A172 (cell line): ENCODE results near the gene KRTAP10-5. TPM values are rescaled to one million over a fixed set of nuclear protein-coding genes. Genes with fewer than 3 reads are reported as not detected.
"Not testable (repeated sequence)": the region's sequence is repeated elsewhere in the genome, so short reads cannot be mapped to it uniquely, and the experiment has no call there.

Source experiments
- DNase-seq: peaks from one replicate; pipeline ENCODE4 v3.0.0-alpha.2; 2015; ENCODE audit warnings: low spot score
- total RNA-seq: library from RNA; depleted of rRNA; stranded (reverse); fragments of >200 nt; shearing (Covaris generic); gene quantifications from 2 replicates; pipeline ENCODE4 v1.2.3, GENCODE V29; 2014

KRTAP10-5 gene
- total RNA-seq, 1 experiment from 2014 or later = not detected

DNA sequence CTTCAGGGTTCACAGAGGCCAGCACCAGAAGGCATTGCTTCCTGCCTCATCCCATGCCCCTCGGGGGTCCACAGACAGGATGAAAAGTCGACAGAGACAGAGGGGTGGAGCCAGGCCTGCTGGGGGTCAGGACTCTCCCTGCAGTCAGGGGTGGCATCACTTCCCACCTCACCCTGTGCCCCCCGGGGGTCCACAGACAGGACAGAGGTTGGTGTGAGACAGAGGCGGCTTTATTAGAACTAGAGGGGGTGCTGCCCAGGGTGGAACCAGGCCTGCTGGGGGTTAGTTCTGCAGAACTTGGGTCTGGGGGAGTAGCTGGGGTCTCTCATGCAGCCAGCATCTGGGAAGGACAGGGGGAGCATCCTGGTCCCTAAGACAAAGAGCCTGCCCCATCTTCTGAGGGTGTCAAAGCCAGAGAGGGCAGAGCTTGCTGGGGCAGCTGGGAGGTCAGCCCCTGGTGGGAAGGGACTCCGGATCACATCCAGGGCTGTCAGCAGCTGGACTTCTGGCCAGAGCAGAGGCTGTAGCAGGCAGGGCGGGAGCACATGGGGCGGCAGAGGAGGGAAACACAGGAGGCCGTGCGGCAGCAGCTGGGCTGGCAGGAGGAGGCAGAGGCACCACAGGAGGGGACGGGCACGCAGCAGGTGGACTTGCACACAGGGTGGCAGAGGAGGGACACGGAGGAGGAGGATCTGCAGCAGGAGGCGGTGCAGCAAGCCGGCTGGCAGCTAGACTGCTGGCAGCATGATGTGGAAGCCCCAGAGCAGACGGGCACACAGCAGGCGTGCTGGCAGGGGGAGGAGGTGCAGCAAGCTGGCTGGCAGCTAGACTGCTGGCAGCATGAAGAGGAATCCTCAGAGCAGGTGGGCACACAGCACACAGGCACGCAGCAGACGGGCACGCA lies 10.7 kb upstream of the KRTAP10-5 start:
- DNase-seq = not testable (repeated sequence)

DNA sequence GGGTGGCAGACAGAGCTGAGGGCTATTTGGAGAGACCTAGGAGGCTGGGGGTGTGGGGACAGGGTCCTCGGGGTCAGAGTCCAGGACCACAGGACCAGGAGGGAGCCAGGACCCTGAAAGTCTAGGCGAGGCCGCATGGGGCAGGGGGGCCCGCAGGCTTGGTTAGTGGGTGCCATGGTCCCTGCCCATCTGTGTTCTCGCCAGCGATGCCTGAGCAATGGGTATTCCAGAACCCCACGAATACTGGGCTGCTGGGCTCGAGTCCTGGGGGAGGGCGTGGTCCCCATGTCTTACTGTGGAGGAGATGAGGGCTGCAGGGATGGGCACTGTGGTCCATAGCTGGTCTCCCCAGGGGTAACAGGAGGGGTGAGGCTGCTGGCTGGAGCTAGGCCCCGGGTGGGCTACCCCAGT lies 9.9 kb upstream of the KRTAP10-5 start:
- DNase-seq = no peak

DNA sequence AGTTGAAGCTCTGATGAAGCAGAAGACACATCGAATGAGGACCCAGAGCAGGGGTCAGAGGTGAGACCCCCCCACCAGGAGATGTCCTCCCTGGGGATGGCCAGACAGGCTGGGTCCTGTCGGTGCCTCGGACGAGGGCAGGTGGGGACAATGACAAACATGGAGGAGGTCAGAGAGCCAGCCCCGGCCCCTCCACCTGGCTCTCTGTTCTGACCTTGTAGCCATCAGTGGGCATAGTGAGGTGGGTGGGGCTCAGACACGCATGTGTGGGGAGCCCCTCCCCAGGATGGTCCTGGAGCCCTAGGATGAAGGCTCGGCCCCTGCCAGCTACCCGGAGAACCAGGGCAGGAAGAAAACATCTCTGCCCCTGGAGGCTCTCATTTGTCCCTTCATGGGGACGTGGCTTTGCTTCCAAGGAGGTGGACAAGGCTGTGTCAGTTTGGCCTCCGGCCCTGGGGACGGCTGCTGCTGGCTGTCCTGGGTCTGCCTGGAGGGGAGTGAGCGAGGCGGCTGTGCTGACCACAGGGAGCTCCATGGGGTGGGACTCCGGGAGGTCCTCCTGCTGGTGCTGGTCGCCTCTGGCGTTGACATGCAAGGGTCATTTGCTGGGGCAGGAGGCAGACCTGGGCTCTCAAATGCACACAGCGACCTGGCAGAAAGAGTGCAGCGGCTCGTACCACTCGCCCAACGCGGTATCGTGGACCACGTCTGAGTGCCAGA lies 9.3 kb upstream of the KRTAP10-5 start:
- DNase-seq = no peak

DNA sequence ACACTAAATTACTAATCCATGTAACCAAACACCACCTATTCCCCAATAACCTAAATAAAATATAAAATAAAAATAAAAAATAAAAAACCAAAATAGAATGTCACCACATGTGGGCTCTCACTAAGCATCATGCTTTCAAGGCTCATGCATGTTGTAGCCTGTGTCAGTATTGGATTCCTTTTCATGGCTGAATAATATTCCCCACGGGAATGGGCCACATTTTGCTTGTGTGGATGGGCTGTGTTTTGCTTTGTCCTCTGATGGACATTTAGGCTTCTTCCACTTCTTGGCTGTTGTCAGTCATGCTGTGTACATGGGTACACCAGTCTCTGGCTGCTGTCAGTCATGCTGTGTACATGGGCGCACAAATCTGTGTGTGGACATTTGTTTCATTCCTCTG lies 8.7 kb upstream of the KRTAP10-5 start:
- DNase-seq = no peak

DNA sequence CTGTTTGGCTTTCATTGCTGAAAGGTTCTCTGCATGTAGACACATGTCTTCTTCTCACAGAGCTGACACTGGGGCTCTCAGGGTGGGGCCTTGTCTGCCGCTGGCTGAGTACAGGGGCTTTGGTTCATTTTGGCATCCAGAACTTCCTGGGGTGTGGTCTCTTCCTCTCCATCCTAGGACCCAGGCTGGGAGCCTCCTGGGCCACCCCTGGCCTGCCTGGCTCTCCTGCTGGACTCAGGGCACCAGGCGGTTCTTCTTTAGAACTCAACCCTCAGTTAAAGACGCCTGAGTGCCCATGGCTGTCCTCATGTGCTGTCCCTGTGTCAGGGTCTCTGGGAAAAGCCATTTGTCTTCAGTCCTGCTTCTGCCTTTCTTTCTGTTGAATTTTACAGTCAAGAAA lies 5.5 kb upstream of the KRTAP10-5 start:
- no peak for DNase-seq

DNA sequence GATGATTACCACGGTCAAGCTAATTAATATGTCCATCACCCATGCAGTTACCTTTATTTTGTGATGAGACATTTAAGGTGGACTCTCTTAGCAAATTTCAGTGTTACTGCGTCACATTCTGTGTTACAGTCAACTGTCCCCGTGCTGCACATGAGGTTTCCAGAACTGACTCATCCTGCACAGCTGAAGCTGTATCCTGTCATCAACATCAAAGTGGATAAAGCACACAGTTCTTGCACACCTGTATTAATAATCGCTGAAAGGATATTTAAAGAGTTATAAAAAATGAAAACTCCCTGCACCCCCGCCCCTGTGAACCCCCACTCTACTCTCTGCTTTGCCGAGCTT lies 3.4 kb upstream of the KRTAP10-5 start:
- DNase-seq = no peak

DNA sequence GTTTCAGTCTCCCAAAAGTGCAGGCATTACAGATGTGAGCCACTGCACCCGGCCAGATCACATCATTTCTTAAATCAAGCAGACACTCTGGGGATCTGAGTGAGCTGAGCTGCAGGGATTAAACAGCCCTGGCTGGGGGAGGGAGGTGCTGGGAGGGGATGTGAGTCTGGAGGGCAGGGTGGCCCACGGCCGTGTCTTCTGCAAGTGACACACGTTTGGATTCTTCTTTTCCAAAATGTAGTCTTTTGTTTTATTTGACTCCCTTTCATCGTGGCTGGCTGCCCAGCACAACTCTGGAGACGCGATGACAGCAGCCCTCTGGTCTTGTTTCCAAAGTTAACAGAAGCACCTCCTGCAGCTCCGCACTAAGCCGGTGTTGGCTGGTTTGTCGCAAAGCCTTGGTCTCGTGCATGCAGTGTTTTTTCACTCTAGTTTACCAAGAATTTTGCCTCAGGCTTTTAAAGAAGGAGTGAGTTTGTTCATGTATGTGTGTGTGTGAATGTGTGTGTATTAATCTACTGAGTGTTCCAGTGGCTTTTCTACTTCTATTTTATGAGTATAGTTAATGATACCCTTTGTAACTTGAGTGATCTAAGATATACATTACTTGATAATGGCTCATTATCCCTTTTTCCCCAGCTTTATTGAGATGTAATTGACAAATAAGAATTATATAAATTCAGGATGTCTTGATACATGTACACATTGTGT lies 2.8 kb upstream of the KRTAP10-5 start:
- no peak for DNase-seq

DNA sequence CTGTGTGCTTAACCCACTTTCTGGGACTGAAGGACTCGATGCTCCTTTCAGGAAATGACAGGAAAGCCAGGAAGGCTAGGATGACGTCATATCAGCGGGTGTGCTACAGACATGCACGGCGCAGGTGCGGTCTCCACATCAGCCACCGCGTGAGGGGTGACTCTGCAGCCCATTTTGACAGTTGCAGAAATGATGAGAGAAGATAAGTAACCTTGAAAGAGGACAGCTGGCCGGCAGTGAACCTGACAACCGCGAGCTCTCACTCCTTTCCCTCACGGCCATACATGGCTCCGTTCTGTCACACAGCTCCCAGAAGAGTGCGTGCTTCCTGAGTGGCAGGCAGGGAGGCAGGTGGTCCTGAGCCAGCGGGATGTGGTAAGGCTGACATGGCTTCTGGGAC lies 1.7 kb upstream of the KRTAP10-5 start:
- DNase-seq = peak; percentile 7

DNA sequence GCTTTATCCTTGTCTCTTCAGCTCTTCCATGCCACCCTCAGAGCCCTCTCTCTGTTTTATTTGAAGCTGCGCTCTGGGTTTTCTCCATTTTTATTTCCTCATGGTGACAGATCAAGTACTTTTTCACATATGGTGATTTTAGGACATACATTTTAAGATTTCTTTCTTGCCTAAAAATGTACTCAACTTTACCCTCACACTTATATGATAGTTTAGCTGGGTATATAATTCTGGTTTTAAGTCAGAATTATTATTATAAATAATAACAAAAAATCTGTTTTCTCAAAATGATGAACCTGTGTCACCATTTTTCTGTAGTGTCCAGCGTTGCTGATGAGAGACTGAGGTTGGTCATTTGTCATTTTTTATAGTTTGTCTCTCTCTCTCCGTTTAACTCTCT lies 754 bp upstream of the KRTAP10-5 start:
- no peak for DNase-seq

DNA sequence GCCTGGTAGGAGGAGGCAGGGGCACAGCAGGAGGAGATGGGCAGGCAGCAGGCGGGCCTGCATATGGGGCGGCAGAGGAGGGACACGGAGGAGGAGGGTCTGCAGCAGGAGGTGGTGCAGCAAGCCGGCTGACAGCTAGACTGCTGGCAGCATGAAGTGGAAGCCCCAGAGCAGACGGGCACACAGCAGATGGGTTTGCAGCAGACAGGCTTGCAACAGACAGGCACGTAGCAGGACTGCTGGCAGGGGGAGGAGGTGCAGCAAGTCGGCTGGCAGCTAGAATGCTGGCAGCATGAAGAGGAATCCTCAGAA lies 615 bp downstream of the KRTAP10-5 start:
- no peak for DNase-seq

DNA sequence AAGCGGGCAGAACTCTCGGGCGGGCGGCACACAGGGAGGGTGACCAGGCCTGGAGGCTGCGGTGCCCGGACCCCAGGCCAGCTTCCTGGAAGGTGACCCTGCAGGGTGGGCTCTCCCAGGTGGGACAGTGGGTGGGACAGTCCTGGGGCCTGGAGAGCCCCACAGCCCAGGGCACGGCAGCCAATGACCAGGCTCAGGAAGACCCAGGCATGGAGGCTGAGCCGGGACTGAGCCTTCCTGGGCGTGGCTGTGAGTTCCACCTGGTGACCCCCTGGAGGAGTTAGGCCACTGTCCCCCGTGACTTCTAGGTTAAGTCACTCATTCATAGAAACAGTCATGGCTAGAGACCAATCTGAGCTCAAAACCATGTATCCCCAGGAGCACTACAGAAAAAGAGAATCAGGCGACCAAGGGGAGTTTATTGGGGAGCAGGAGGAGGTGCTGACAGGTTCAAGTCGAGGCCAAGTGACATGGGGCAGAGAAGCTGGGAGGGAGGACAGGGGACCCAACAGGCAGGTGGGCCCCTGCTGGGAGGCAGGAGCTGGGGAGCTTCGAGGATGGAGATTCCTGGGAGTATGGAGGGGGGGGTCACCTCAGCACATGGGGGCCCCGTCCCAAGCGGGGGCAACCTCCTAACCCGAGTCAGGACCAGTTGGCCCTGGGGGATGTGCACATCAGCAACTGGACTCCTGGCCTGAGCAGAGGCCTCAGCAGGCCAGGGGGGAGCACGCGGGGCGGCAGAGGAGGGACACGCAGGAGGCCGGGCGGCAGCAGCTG lies 1.2 kb downstream of the KRTAP10-5 start:
- no peak for DNase-seq

DNA sequence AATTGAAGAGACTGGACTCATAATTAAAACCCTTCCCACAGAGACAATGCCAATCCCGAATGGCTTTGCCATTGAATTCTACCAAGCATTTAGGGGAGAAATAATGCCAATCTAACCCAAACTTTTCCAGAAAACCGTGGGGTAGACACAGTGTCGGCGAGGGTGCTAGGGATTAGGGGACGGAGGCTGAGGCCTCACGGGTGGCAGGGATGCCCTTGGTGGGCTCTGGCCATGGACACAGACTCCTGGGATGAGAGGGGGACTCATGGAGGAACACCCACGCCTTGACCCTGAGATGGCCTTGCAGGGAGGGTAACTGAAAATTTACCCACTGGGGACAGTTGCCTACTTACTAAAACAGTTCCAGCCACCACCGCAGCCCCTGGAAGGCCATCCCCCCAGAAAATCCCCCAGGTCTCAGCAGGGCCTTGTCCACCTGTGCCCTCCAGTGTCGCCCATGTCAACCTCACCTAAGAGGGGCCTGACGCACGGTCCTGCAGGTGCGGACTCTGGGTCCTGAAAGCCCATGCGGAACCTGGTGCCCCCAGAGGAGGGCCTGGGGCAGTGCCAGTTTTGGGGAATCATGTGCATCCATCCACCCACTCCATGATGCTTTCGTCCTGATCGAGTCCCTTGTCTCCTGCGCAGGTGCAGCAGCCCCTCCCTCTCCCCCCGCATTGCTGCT lies 1.9 kb downstream of the KRTAP10-5 start:
- DNase-seq = no peak

DNA sequence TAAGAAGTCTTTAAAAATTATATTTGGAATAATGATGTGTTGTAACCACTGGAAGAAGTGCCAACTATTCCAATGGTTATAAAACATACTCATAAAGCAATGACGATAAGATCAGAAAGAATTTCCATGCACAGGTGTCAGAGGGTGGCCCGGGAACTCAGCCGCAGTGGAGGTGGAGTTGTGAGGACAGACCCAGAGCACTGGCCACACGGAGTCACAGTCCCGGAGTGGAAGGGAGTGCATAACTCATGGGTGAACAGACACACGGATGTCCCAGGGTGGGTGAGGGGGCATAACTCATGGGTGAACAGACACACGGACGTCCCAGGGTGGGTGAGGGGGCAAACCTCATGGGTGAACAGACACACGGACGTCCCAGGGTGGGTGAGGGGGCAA lies 4.4 kb downstream of the KRTAP10-5 start:
- no peak for DNase-seq

DNA sequence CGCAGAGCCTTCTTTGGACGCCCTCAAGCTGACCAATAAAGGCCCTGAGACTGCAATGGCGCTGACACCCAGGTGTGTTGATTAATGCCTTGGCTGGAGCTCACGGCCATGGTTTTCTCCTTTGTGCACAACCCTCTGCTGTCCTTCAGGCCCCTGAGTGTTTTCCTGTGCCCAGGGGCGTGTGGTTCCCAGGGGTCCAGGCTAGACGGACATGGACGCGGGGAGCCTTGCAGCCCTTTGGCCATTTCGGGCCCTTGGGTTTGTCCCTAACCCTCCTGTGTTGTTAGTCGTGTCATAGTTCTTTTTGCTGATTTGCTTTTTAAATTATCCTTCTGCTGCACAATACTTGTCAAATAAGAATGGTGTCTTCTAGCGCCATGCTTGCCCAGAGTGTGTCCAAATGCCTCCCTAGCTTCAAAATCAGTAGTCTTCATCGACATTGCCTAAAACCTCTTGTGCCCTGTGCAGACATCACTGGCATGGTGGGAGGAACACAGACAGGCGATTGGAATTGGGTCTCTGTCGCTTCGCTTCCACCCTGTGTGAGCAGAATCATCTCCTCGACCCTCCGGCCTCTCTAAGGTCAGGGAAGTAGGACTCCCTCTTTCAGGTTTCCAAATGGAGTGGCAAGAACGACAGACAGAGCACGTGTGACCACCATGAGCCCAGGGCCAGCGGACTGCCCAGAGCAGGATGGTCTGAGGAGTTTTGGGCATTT lies 4.9 kb downstream of the KRTAP10-5 start:
- DNase-seq = no peak

DNA sequence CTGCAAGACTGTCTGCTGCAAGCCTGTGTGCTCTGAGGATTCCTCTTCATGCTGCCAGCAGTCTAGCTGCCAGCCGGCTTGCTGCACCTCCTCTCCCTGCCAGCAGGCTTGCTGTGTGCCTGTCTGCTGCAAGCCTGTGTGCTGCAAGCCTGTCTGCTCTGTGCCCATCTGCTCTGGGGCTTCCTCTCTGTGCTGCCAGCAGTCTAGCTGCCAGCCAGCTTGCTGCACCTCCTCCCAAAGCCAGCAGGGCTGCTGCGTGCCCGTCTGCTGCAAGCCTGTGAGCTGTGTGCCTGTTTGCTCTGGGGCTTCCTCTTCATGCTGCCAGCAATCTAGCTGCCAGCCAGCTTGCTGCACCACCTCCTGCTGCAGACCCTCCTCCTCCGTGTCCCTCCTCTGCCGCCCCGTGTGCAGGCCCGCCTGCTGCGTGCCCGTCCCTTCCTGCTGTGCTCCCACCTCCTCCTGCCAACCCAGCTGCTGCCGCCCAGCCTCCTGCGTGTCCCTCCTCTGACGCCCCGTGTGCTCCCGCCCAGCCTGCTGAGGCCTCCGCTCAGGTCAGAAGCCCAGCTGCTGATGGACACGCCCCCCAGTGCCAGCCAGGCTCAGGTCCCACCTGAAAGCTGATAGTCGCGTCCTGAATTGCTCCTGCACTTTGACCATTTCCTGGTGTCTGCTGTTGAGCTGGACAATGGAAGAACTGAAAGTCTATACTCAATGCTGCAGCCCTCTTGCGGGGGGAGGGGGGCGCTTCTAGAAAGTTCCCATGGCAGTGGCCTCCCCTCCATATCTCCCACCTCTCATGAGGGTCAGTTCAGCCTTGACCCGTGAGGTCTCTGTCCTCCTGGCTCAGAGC lies 5.7 kb downstream of the KRTAP10-5 start:
- no peak for DNase-seq

DNA sequence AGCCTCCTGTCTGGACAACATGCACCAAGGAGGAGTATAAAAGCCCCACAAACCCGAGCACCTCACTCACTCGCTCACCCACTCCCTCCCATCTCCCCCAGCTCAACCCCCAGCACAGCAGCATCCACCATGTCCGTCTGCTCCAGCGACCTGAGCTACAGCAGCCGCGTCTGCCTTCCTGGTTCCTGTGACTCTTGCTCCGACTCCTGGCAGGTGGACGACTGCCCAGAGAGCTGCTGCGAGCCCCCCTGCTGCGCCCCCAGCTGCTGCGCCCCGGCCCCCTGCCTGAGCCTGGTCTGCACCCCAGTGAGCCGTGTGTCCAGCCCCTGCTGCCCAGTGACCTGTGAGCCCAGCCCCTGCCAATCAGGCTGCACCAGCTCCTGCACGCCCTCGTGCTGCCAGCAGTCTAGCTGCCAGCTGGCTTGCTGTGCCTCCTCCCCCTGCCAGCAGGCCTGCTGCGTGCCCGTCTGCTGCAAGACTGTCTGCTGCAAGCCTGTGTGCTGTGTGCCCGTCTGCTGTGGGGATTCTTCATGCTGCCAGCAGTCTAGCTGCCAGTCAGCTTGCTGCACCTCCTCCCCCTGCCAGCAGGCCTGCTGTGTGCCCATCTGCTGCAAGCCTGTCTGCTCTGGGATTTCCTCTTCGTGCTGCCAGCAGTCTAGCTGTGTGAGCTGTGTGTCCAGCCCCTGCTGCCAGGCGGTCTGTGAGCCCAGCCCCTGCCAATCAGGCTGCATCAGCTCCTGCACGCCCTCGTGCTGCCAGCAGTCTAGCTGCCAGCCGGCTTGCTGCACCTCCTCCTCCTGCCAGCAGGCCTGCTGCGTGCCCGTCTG lies 6.6 kb downstream of the KRTAP10-5 start, which contains the start of gene KRTAP10-4:
Gene KRTAP10-4 (plus strand): TSS at position 100 of the 827 bp plus-strand sequence. CDS start 30 bp downstream, at position 130.
- DNase-seq = not testable (repeated sequence)

DNA sequence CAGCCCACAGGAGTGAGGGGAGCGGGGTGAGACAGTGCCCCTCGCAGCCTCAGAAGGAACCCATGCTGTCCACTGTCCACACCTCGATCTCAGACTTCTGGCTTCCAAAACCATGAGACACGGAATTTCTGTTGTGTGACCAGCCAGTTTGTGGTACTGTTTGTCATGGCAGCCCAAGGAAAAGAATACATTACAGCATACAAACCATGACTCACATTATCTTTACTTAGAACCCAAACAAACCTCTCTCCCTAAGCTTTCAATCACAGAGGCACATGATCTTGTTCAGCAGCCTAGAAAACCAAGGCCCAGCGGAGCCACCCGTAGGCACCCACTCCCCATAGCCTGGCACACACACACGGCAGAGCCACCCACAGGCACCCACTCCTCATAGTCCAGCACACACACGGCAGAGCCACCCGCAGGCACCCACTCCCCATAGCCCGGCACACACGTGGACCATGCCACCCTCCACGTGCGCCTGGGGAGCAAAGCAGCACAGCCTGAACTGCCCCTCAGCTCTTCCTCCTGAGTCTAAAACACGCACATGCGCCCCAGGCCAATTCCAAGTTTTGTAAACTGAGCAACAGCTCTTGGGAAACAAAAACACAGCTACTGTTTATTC lies 7.3 kb downstream of the KRTAP10-5 start:
- DNase-seq = peak; percentile 37
